Stimulated activated naive CD4-positive, alpha-beta T cell (primary cell): ENCODE data around the gene TTPAL.

ENCODE experiments used
- DNase-seq, 6 experiments: peaks; one replicate each; lab custom pipeline; 2025; lab: John Stamatoyannopoulos, UW

TTPAL gene

GRCh38 chr20:44497761-44498160 is 22.1 kb downstream of the TTPAL start:
- no peak for DNase-seq

DNA sequence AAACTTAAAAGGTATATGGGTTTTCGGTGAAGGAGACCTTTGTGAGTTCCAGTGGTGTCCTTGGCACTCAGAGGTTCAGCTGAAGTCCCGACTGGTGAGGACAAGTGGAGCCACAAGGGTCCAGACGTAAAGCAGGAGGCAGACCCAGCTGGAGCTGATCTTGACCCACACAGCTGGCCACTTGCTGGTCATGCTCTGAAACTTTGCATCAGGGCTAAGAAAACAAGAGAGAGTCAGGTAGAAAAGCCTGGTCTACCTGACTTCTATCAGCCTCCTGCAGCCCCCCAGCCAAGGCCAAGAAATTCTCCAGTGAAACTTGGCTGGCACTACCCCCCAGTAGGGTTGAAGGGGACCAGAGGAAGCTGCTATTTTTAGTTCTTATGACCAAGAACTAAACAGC is 24.5 kb downstream of the TTPAL start:
- no peak for DNase-seq

- no peak for DNase-seq
These were observed 25.8 kb downstream of the TTPAL start for GRCh38 chr20:44501448-44501847.

DNA sequence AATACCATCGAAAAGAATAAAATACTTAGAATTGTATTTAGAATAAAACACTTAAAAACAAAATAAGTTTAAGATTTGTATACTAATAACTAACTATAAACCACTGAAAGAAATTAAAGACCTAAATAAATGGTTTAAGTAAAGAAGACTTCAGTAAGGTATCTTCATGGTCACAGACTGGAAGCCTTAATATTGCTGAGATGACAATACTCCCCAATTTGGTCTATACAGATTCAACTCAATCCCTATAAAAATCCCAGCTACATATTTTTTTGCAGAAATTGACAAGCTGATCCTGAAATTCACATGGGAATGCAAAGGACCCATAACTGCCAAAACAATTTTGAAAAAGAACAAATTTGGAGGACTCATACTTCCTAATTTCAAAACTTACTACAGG is 27.3 kb downstream of the TTPAL start:
- DNase-seq: no peak

GRCh38 chr20:44504402-44505307 is 29.0 kb downstream of the TTPAL start:
- DNase-seq: no peak

DNA sequence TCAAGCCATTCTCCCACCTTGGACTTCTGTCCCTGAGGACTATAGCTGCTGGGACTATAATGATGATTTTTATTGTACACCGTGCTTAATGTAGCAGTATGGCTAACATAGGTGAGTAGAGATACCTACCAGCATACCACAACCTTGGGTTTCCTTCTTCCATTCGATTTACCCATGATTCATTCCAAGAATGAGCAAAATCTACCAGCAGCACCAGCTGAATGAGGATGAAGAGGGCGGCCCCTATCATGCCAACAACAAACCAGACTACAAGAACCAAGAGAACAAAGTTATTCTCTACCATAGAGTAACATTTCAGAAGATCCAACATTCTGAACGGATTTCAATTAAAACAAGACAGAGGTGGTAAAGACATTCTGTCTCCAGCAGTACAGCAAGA is 34.1 kb downstream of the TTPAL start:
- DNase-seq: no peak

DNA sequence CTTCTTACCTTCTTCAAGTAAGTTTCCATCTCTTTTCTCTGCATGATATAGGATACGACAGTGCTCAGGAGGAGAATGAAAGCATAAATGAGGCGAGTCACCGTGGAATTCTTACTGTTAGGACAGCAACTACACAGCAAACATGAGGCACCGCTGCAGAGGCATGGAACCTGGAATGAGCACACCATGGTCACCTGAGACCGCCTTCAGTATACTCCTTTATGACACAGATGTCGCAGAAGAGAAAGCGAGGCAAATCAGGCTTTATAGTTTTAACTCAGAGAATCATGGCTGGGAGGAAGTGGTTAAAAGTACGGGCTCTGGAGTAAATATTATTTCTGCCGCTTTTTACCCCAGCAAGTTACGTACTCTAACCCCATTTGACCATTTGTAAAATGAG is 38.2 kb downstream of the TTPAL start:
- no peak for DNase-seq

GRCh38 chr20:44516491-44516890 is 40.8 kb downstream of the TTPAL start:
- no peak for DNase-seq

DNA sequence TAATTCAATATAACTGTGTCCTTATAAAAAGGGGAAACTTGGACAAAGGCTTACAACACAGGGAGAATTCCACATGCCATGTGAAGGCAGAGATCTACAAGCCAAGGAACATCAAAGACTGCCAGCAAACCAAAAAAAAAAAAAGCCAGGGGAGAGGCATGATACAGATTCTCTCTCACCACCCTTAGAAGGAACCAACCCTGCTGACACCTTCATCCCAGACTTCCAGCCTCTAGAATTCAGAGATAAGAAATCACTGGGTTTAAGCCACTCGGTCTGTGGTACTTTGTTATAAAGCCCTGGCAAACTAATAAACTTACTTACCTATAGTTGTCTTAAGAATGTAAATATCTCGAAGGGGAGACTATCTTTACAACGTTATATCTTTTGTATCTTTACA is 41.8 kb downstream of the TTPAL start:
- DNase-seq: no peak

- DNase-seq: no peak
These were observed 42.6 kb downstream of the TTPAL start for GRCh38 chr20:44518248-44518647.

DNA sequence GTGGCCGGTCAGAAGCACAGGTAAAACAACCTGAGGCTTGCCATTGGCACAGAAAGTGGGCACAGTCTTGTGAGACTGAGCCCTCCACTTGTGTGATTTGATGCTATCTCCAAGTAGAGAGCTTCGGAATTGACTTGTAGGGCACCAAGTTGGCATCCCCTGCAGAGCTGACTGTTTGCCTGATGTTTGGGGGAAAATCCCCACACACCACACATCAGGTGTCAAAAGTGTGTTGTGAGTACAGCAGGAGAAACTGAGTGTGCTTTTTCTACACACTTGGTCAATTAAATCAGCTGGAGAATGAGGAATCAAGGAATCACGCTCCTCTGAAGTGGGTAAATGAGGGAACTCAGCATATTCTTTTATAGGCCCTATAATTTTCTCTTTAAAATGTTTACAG is 45.2 kb downstream of the TTPAL start:
- DNase-seq: no peak

GRCh38 chr20:44521484-44522481 is 46.1 kb downstream of the TTPAL start, which contains the start of gene SERINC3:
Gene SERINC3, minus strand, starts transcription at chr20:44522070. Its CDS starts 119 bp downstream, at chr20:44521951.
- DNase-seq: peak; percentile 94 to 98 (median 96)

DNA sequence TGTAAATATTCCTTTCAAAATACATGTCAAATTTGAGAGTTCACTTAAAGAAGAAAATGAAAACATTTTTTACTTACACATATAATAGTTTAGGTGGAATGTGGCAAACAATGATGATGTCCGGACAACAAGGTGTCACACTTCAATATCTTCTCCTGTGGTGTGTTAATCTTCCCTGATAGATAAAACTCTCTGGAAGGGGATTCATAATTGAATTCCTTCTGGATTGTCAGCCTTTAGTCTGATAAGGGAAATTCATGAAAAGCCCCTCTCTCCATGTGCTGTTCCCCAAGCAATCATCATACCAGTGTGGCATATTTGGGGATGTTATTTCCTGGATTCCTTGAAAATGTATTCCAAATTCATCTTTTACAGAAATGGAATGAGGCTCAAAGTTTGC is 47.2 kb downstream of the TTPAL start:
- no peak for DNase-seq

GRCh38 chr20:44523746-44524145 is 48.1 kb downstream of the TTPAL start:
- DNase-seq: no peak

DNA sequence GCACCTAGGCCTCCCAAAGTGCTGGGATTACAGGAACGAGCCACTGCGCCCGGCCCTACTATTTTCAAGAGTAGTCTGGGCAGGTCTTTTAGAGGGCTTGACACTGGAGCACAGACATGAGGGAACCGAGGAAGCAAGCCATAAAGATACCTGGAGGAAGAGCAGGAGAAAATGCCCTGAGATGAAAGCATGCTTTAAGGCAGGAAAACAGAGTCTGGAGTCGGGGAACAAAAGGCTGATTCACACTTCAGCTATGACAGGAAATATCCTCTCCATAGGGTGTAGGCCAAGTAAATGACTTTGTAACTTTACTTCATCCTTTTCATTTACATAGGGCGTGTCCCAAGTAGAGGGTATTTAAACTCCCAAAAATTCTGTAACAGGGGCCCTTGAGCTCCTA is 50.5 kb downstream of the TTPAL start:
- no peak for DNase-seq

- no peak for DNase-seq
These were observed 52.1 kb downstream of the TTPAL start for GRCh38 chr20:44527716-44528199.

DNA sequence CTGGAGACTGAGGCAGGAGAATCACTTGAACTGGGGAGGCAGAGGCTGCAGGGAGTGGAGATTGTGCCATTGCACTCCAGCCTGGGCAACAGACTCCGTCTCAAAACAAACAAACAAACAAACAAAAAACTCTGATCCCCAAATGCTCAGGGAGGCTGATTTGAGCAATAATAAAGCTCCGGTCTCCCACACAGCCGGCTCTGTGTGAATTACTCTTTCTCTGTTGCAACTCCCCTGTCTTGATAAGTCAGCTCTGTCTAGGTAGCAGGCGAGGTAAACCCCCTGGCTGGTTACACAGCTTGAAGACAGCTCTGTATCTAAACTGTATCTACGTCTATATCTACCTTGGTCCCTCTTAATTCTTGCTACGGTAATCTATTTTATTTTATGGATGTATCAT is 52.6 kb downstream of the TTPAL start:
- no peak for DNase-seq

GRCh38 chr20:44532259-44532980 is 56.7 kb downstream of the TTPAL start:
- DNase-seq: peak in 2 of 6 experiments; percentile 12 to 47

- DNase-seq: peak in 3 of 6 experiments; percentile 11 to 32 (median 17)
These were observed 57.3 kb downstream of the TTPAL start for GRCh38 chr20:44532981-44533331.

- peak in 1 of 6 experiments; percentile 9 for DNase-seq
These were observed 58.3 kb downstream of the TTPAL start for GRCh38 chr20:44533928-44534327.

DNA sequence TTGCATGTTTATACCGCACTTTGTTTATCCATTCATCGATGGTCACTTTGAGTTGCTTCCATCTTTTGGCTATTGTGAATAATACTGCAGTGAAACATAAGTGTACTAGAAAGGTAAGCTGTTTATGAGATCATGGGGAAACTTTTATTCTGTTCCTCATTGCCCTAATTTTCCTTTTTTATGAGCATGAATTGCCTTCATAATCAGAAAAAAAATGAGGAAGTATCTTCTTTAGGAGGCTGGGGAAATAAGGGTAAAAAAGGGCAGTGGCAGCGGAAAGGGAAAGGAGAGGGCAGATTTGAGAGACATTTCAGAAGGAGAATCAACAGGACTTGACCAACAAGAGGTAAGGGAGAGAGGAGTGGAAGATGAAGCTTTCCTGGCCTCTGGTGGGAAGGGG is 60.5 kb downstream of the TTPAL start:
- no peak for DNase-seq

DNA sequence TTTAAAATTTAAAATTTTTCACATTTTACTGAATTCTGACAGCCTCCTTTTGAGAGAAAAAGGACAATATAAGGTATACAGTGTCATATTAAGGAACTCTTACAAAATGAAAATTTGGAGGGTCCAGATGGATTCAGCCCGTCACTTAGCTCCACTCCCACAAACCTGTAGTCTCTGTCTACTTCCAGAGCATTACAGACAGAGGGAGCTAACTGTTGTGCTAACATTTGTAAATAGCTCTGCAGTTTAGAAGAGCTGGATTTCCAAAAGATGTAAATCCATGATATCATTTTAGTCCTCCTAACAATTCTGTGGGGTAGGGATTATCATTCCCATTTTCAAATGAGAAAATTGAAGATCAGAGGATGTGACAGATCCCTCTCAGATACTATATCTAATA is 62.3 kb downstream of the TTPAL start:
- no peak for DNase-seq
